GM23338 (cell line): ENCODE measurements around the gene CBX2.

Experiments
- CTCF ChIP-seq, 2 experiments: fragments of 200-600 bp in 1 of 2; sonication (generic) in 1 of 2; conservative IDR thresholded peaks; 2 replicates each; pipeline versions ENCODE4 v1.5.1 to v1.6.1; 2016 to 2017; ENCODE audit warnings: antibody characterized with exemption in 2 of 2, low read depth in 2 of 2, mild to moderate bottlenecking in 2 of 2, moderate library complexity in 1 of 2
- ETS1 ChIP-seq: IDR thresholded peaks from 2 replicates; pipeline ENCODE4 v1.6.1; 2016; ENCODE audit warnings: antibody characterized with exemption
- EZH2 ChIP-seq: fragments of 200-600 bp; sonication (generic); IDR thresholded peaks from one replicate; pipeline ENCODE4 v1.8.0; 2017; ENCODE audit warnings: antibody characterized with exemption, mild to moderate bottlenecking, low read depth; ENCODE audit not compliant: unreplicated experiment

GRCh38 chr17:79788455-79788854 is 10.5 kb downstream of the CBX2 start:
- TF ChIP-seq CTCF (conservative IDR thresholded peaks at IDR 0.05; ENCODE audit: low read depth in 2 of 2), result no peak
- no peak for TF ChIP-seq EZH2
- TF ChIP-seq ETS1, result no peak
